OCI-LY1 (cell line): ENCODE results near the gene NEK4.

Experiments used
- EZH2 ChIP-seq: fragments of 200-600 bp; sonication (generic), shearing (Covaris generic); IDR thresholded peaks from 2 replicates; pipeline ENCODE4 v1.8.0; 2017; ENCODE audit warnings: borderline replicate concordance, mixed run types, mild to moderate bottlenecking, antibody characterized with exemption, low read length, moderate library complexity, mixed read lengths
- TF ChIP-seq, protein P1 (sequence below): fragments of 200-600 bp; sonication (generic), shearing (Covaris generic); IDR thresholded peaks from 2 replicates; pipeline ENCODE4 v1.5.1; 2017; ENCODE audit warnings: mild to moderate bottlenecking, antibody characterized with exemption, low read length, moderate library complexity, mixed read lengths

DNA sequence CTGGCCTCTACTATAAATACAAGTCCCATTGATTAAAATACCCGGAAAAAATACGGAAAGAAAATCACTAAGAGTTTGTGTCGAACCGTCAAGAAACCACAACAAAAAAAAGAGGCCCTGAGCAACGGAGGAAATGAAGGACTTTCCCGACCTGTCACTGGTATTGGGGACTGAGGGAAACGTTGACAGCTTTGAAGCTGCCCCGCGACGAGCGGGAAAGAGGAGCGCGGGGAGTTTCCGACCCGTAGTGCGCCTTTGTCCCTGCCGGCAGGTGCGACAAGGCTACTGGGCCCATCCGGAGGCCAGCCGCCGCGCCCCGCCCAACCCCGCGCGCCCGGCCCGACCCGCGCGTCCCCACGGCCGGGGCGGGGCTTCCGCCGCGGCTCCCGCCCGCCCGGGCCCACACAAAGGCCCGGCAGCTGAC, 85.4 kb downstream of the NEK4 start:
- TF ChIP-seq, protein P1, sequence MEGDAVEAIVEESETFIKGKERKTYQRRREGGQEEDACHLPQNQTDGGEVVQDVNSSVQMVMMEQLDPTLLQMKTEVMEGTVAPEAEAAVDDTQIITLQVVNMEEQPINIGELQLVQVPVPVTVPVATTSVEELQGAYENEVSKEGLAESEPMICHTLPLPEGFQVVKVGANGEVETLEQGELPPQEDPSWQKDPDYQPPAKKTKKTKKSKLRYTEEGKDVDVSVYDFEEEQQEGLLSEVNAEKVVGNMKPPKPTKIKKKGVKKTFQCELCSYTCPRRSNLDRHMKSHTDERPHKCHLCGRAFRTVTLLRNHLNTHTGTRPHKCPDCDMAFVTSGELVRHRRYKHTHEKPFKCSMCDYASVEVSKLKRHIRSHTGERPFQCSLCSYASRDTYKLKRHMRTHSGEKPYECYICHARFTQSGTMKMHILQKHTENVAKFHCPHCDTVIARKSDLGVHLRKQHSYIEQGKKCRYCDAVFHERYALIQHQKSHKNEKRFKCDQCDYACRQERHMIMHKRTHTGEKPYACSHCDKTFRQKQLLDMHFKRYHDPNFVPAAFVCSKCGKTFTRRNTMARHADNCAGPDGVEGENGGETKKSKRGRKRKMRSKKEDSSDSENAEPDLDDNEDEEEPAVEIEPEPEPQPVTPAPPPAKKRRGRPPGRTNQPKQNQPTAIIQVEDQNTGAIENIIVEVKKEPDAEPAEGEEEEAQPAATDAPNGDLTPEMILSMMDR, result no peak
- TF ChIP-seq EZH2, result no peak
